ENCODE results near the gene SYCN. TPM values are rescaled to one million over a fixed set of nuclear protein-coding genes. Genes with fewer than 3 reads are reported as not detected.

The SYCN gene
- total RNA-seq, 5 donors from 2014 or later (not counting 1 experiment from before 2014, with no cell fraction given) = 0.82 to 1.7 (median 1.1) TPM; not detected in 2

DNA sequence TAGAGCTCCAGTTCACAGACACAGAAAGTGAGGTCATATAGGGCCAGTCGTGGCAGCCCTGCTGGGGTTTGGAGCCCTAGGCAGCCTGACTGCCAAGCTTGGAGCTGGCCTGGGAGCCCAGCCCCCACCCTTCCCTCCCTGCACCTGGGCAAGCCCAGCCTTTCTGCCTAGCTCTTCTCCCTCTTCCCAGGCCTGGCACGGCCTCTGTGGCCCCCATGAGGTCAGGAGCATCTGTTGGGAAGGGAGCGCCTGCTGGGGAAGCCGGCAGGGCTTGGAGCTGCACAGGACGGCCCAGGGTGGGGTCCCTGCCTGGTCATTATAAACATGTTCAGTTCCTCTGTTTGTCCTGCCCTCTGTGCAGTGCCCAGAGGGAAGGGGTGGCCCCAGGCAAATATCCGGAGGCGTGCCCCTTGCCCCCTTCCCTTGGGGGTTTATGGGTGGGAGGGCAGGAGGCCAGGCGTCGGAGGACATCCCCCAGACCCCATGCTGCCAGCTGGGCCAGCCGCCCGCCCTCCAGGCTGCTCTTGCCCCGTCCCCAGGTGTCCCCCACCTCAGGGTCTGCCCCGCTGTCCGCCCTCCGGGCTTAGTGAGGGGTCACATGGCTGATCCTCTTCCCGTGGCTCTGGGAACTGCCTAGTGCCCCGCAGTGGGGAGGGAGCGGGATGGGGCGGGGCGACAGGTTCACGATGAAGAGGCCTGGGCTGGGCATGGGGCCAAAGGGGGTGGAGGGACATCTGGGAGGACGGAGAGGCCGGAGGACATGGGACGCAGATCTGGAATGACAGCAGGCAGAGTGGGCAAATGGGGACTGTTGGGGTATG lies 37.3 kb downstream of the SYCN start:
- H3K9me3 ChIP-seq = no peaks in the 10 kb centered on the region
- no peak overlapping the region for H3K27ac ChIP-seq (ENCODE audit: low read length)
- ChIA-PET CTCF (interaction anchor here in 1 of 2 donors (0.5 kb wide), 1 partner anchor 9 kb away, joined by 4 read pairs; no protein-coding TSS in a partner anchor), POLR2A (no interaction called here)
- peaks cover 7 to 16% of the 10 kb centered on the region in 2 donors for H3K36me3 ChIP-seq (ENCODE audit: control insufficient read depth in 2 of 2, extremely low read depth in 1 of 2, insufficient read depth in 1 of 2, low read length in 1 of 2)
- H3K27me3 Mint-ChIP-seq = no peaks in the 10 kb centered on the region
- H3K9me3 Mint-ChIP-seq = no peaks in the 10 kb centered on the region
- H3K4me1 ChIP-seq (ENCODE audit: control insufficient read depth in 1 of 2, extremely low read depth in 1 of 2, insufficient read depth in 2 of 2, low read length in 2 of 2) = no peaks in the 10 kb centered on the region
- H3K27me3 ChIP-seq (replicated peaks in 1 of 2; ENCODE audit: control insufficient read depth in 2 of 2, extremely low read depth in 1 of 2, insufficient read depth in 2 of 2, low read length in 1 of 2) = no peaks in the 10 kb centered on the region
- DNase-seq = no peak
- no peak for ATAC-seq (replicated peaks in 1 of 4)
- WGBS (ENCODE audit: insufficient coverage) = 96% methylated on average over 20 of the region's 24 CpGs
- H3K4me3 ChIP-seq (ENCODE audit: control insufficient read depth in 1 of 2, extremely low read depth in 1 of 2, low read length in 1 of 2) = no peak overlapping the region
- no peak overlapping the region for H3K4me3 Mint-ChIP-seq
- H3K4me1 Mint-ChIP-seq = peaks cover 0 to 6% (median 3%) of the 10 kb centered on the region in 3 donors
- H3K36me3 Mint-ChIP-seq = peaks cover 8% of the 10 kb centered on the region
- H3K27ac Mint-ChIP-seq = no peak overlapping the region

DNA sequence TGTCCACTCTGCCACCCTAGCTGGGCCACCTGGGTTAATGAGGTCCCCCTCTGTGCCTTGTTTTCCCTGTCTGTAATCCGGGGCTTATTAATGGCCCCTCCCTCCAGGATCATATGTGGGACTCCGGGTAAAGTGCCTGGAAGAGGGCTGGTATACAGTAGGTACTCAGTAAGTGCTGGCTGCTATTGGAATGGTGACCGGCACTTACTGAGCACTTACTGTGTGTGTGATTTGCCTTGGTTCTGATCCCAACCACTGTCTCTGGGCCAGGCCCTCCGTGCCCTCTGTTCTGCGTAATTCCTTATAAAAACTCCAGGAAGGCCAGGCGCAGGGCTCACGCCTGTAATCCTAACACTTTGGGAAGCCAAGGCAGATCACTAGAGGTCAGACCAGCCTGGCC lies 38.2 kb downstream of the SYCN start:
- ATAC-seq (replicated peaks in 1 of 4) (no peak), DNase-seq (no peak)
- Mint-ChIP-seq H3K27ac (no peak overlapping the region), H3K4me1 (peaks cover 0 to 6% (median 3%) of the 10 kb centered on the region in 3 donors), H3K4me3 (no peak overlapping the region), H3K27me3 (no peaks in the 10 kb centered on the region), H3K36me3 (peaks cover 8% of the 10 kb centered on the region), H3K9me3 (no peaks in the 10 kb centered on the region)
- ChIA-PET POLR2A (no interaction called here), CTCF (interaction anchor here in 1 of 2 donors (0.5 kb wide), 1 partner anchor 8 kb away, joined by 4 read pairs; no protein-coding TSS in a partner anchor)
- Histone ChIP-seq H3K36me3 (ENCODE audit: control insufficient read depth in 2 of 2, extremely low read depth in 1 of 2, insufficient read depth in 1 of 2, low read length in 1 of 2) (peaks cover 7 to 13% of the 10 kb centered on the region in 2 donors), H3K9me3 (no peaks in the 10 kb centered on the region), H3K27me3 (replicated peaks in 1 of 2; ENCODE audit: control insufficient read depth in 2 of 2, extremely low read depth in 1 of 2, insufficient read depth in 2 of 2, low read length in 1 of 2) (no peaks in the 10 kb centered on the region), H3K4me1 (ENCODE audit: control insufficient read depth in 1 of 2, extremely low read depth in 1 of 2, insufficient read depth in 2 of 2, low read length in 2 of 2) (no peaks in the 10 kb centered on the region), H3K27ac (ENCODE audit: low read length) (no peak overlapping the region), H3K4me3 (ENCODE audit: control insufficient read depth in 1 of 2, extremely low read depth in 1 of 2, low read length in 1 of 2) (no peak overlapping the region)
- 96% methylated on average over 4 of the region's 7 CpGs for WGBS (ENCODE audit: insufficient coverage)

DNA sequence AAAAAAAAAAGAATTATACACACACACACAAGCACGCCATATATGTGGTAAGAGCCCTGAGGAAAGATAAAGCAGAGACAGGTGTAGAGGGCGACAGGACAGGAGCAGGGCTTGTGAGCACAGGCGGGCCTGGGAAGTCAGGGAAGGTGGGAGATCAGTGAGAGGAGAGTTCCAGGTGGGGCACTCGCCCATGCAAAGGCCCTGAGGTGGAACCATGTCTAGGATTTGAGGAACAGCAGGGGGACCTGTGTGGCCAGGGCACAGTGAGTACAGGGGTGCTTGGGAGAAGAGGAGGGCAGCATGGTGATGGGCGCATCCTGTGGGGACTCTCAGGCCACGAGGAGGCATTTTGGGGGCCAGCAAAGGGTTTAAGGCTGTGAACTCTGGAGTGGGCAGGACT lies 39.8 kb downstream of the SYCN start:
- no peak overlapping the region for H3K27ac ChIP-seq (ENCODE audit: low read length)
- H3K4me3 ChIP-seq (ENCODE audit: control insufficient read depth in 1 of 2, extremely low read depth in 1 of 2, low read length in 1 of 2) = no peak overlapping the region
- H3K27ac Mint-ChIP-seq = no peak overlapping the region
- H3K27me3 ChIP-seq (replicated peaks in 1 of 2; ENCODE audit: control insufficient read depth in 2 of 2, extremely low read depth in 1 of 2, insufficient read depth in 2 of 2, low read length in 1 of 2) = no peaks in the 10 kb centered on the region
- no peaks in the 10 kb centered on the region for H3K4me1 ChIP-seq (ENCODE audit: control insufficient read depth in 1 of 2, extremely low read depth in 1 of 2, insufficient read depth in 2 of 2, low read length in 2 of 2)
- POLR2A ChIA-PET = no interaction called here
- no peak overlapping the region for H3K4me3 Mint-ChIP-seq
- DNase-seq = no peak
- 94% methylated on average over 5 of the region's 6 CpGs for WGBS (ENCODE audit: insufficient coverage)
- no peak for ATAC-seq (replicated peaks in 1 of 4)
- H3K4me1 Mint-ChIP-seq = peaks cover 3 to 14% (median 8%) of the 10 kb centered on the region in 3 donors
- no peaks in the 10 kb centered on the region for H3K27me3 Mint-ChIP-seq
- no peaks in the 10 kb centered on the region for H3K9me3 Mint-ChIP-seq
- CTCF ChIA-PET = no interaction called here
- peaks cover 4 to 6% of the 10 kb centered on the region in 2 donors for H3K36me3 ChIP-seq (ENCODE audit: control insufficient read depth in 2 of 2, extremely low read depth in 1 of 2, insufficient read depth in 1 of 2, low read length in 1 of 2)
- no peaks in the 10 kb centered on the region for H3K9me3 ChIP-seq
- H3K36me3 Mint-ChIP-seq = peaks cover 8% of the 10 kb centered on the region

DNA sequence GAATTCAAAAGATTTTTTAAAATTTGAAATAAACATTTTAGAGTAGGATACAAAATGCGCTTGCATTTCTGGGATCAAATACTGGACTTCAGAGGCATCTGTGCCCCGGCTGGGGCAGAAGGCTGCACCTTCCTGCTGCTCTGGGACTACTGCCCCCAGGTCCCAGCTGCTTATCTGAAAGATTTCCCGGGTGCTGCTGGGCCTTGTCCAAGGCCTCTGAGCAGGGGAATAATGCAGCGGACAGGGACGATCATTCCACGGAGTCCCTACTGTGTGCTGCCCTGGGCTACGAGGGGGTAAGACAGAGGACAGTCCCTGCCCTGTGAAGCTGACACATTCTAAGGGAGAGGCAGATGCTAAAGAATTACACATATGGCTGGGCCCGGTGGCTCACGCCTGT lies 40.4 kb downstream of the SYCN start:
- DNase-seq (no peak), ATAC-seq (replicated peaks in 1 of 4) (no peak)
- no peaks in the 10 kb centered on the region for H3K9me3 Mint-ChIP-seq
- ChIA-PET POLR2A (no interaction called here), CTCF (interaction anchor here in 1 of 2 donors (0.6 kb wide), 1 partner anchor 13 kb away, joined by 3 read pairs; no protein-coding TSS in a partner anchor)
- peaks cover 6 to 14% (median 12%) of the 10 kb centered on the region in 3 donors for H3K4me1 Mint-ChIP-seq
- Histone ChIP-seq H3K4me1 (ENCODE audit: control insufficient read depth in 1 of 2, extremely low read depth in 1 of 2, insufficient read depth in 2 of 2, low read length in 2 of 2) (no peaks in the 10 kb centered on the region), H3K36me3 (ENCODE audit: control insufficient read depth in 2 of 2, extremely low read depth in 1 of 2, insufficient read depth in 1 of 2, low read length in 1 of 2) (peaks cover 0 to 4% of the 10 kb centered on the region in 2 donors), H3K9me3 (no peaks in the 10 kb centered on the region), H3K27me3 (replicated peaks in 1 of 2; ENCODE audit: control insufficient read depth in 2 of 2, extremely low read depth in 1 of 2, insufficient read depth in 2 of 2, low read length in 1 of 2) (no peaks in the 10 kb centered on the region), H3K4me3 (ENCODE audit: control insufficient read depth in 1 of 2, extremely low read depth in 1 of 2, low read length in 1 of 2) (no peak overlapping the region), H3K27ac (ENCODE audit: low read length) (no peak overlapping the region)
- peaks cover 6% of the 10 kb centered on the region for H3K36me3 Mint-ChIP-seq
- H3K27ac Mint-ChIP-seq = no peak overlapping the region
- 91% methylated on average over 7 of the region's 9 CpGs for WGBS (ENCODE audit: insufficient coverage)
- H3K4me3 Mint-ChIP-seq = no peak overlapping the region
- no peaks in the 10 kb centered on the region for H3K27me3 Mint-ChIP-seq

DNA sequence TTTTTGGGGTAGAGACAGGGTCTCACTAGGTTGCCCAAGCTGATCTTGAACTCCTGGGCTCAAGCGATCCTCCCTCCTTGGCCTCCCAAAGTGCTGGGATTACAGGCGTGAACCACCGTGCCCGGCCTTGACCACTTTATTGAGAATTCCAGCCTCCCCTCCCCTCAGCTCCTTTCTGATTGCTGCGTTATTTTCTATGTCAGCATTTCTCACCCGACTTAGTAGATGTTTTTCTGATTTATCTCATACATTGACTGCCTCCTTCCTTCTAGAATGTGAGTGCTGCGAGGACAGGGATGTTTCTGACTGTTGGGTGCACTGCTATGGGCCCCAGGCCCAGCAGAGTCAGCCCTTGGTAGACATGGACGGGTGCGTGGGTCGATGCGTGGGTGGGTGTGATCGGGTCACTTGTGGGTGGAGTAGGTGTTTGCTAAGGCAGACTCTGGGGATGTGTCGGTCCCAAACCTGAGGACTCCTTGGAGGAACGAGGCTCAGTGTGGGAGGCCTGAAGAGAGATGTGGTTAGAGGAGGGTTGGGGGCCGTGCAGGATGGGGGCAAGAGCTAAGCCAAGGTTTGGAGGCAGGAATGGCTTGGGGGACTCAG lies 41.5 kb downstream of the SYCN start:
- Histone ChIP-seq H3K36me3 (ENCODE audit: control insufficient read depth in 2 of 2, extremely low read depth in 1 of 2, insufficient read depth in 1 of 2, low read length in 1 of 2) (peaks cover 0 to 4% of the 10 kb centered on the region in 2 donors), H3K27ac (ENCODE audit: low read length) (no peak overlapping the region), H3K4me3 (ENCODE audit: control insufficient read depth in 1 of 2, extremely low read depth in 1 of 2, low read length in 1 of 2) (no peak overlapping the region), H3K4me1 (ENCODE audit: control insufficient read depth in 1 of 2, extremely low read depth in 1 of 2, insufficient read depth in 2 of 2, low read length in 2 of 2) (no peaks in the 10 kb centered on the region), H3K9me3 (no peaks in the 10 kb centered on the region), H3K27me3 (replicated peaks in 1 of 2; ENCODE audit: control insufficient read depth in 2 of 2, extremely low read depth in 1 of 2, insufficient read depth in 2 of 2, low read length in 1 of 2) (no peaks in the 10 kb centered on the region)
- no peak for ATAC-seq (replicated peaks in 1 of 4)
- ChIA-PET CTCF (no interaction called here), POLR2A (no interaction called here)
- H3K27ac Mint-ChIP-seq = no peak overlapping the region
- H3K4me1 Mint-ChIP-seq = peaks cover 12 to 20% (median 17%) of the 10 kb centered on the region in 3 donors
- H3K27me3 Mint-ChIP-seq = no peaks in the 10 kb centered on the region
- peaks cover 4% of the 10 kb centered on the region for H3K36me3 Mint-ChIP-seq
- H3K4me3 Mint-ChIP-seq = no peak overlapping the region
- no peak for DNase-seq
- no peaks in the 10 kb centered on the region for H3K9me3 Mint-ChIP-seq
- 71% methylated on average over 11 of the region's 15 CpGs for WGBS (ENCODE audit: insufficient coverage)

DNA sequence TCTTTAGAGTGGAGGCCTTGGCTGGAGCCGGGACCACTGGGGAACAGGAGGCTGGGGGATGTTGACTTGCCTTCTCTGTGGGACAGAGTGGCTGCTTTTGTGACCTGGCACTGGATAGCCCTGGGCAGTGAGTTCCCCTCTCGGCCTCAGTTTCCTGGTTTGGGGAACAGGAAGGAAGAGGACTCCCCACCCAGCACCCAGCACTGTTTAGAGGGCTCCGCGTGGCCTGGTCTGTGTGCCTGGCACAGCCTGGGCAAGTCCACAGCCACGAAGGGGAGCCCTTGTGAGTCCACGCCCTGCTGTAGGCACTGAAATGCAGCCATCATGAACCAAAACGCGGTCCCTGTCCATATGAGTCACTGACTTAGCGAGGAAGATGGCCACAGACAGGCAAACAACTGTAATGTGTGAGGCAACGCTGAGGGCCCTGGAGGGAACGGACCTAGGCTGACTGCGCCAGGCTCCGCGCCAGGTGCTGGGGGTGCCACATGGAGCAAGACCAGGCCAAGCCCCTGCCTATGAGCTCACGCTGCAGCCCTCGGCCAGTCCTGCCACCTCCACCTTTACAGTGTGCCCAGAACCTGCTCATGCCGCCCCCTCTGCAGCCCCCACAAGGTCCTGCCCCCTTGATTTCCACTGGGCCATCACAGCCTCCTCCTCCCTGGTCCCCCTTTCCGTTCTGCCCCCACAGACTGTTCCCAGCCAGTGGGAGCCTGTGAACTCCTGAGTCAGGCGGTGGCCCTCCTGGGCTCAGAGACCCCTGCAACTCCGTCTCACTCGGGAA lies 43.0 kb downstream of the SYCN start:
- ChIA-PET CTCF (no interaction called here), POLR2A (no interaction called here)
- Histone ChIP-seq H3K36me3 (ENCODE audit: control insufficient read depth in 2 of 2, extremely low read depth in 1 of 2, insufficient read depth in 1 of 2, low read length in 1 of 2) (peaks cover 0 to 4% of the 10 kb centered on the region in 2 donors), H3K9me3 (no peaks in the 10 kb centered on the region), H3K27me3 (replicated peaks in 1 of 2; ENCODE audit: control insufficient read depth in 2 of 2, extremely low read depth in 1 of 2, insufficient read depth in 2 of 2, low read length in 1 of 2) (no peaks in the 10 kb centered on the region), H3K27ac (ENCODE audit: low read length) (no peak overlapping the region), H3K4me1 (ENCODE audit: control insufficient read depth in 1 of 2, extremely low read depth in 1 of 2, insufficient read depth in 2 of 2, low read length in 2 of 2) (peaks cover 0 to 10% of the 10 kb centered on the region in 2 experiments), H3K4me3 (ENCODE audit: control insufficient read depth in 1 of 2, extremely low read depth in 1 of 2, low read length in 1 of 2) (no peak overlapping the region)
- WGBS (ENCODE audit: insufficient coverage) = 88% methylated on average over 17 of the region's 21 CpGs
- DNase-seq (no peak), ATAC-seq (replicated peaks in 1 of 4) (no peak)
- H3K27ac Mint-ChIP-seq = no peak overlapping the region
- no peak overlapping the region for H3K4me3 Mint-ChIP-seq
- H3K27me3 Mint-ChIP-seq = no peaks in the 10 kb centered on the region
- H3K36me3 Mint-ChIP-seq = peaks cover 4% of the 10 kb centered on the region
- H3K9me3 Mint-ChIP-seq = no peaks in the 10 kb centered on the region
- peaks cover 15 to 23% (median 20%) of the 10 kb centered on the region in 3 donors for H3K4me1 Mint-ChIP-seq
